22Rv1 (cell line): Measurements from ENCODE around the gene WDR17.

Source experiments
- ZFX ChIP-seq: fragments of 450-650 bp; IDR thresholded peaks from 2 replicates; pipeline ENCODE4 v1.6.1; 2017; ENCODE audit warnings: antibody characterized with exemption, borderline replicate concordance
- TF ChIP-seq, protein P1 (sequence below): fragments of 450-650 bp; IDR thresholded peaks from 2 replicates; pipeline ENCODE4 v1.5.1; 2017; ENCODE audit warnings: mild to moderate bottlenecking

DNA sequence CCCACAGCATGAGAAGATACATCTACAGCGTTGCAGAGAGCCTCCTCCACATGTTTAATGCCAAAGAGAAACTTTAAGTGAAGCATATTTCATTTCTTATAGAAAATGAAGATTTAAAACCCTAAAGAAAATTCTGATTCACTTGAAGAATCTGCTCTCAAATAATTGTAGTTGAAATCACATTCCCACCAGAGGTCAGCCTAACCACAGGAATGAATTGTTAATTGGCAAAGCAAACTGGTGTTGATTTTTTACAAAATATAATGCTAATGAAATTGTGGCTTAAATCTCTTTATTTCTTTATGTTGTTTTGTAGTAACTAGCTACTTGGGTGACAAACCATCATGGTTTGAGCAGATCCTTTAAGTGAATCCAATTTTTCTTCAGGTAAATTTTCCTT lies 31.1 kb upstream of the WDR17 start:
- TF ChIP-seq, protein P1, sequence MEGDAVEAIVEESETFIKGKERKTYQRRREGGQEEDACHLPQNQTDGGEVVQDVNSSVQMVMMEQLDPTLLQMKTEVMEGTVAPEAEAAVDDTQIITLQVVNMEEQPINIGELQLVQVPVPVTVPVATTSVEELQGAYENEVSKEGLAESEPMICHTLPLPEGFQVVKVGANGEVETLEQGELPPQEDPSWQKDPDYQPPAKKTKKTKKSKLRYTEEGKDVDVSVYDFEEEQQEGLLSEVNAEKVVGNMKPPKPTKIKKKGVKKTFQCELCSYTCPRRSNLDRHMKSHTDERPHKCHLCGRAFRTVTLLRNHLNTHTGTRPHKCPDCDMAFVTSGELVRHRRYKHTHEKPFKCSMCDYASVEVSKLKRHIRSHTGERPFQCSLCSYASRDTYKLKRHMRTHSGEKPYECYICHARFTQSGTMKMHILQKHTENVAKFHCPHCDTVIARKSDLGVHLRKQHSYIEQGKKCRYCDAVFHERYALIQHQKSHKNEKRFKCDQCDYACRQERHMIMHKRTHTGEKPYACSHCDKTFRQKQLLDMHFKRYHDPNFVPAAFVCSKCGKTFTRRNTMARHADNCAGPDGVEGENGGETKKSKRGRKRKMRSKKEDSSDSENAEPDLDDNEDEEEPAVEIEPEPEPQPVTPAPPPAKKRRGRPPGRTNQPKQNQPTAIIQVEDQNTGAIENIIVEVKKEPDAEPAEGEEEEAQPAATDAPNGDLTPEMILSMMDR: peak; percentile 59
- no peak for TF ChIP-seq ZFX
